Neural cell (in vitro differentiated cells): ENCODE results near the gene UBXN1. TPM values are rescaled to one million over a fixed set of nuclear protein-coding genes. Genes with fewer than 3 reads are reported as not detected.

Experiments
- H2AFZ ChIP-seq: fragments of 200-600, 300-800 bp; sonication (generic), shearing (Covaris generic); 2 replicates; pipeline ENCODE4 v1.6.0; 2014; ENCODE audit warnings: low read depth, mild to moderate bottlenecking, antibody characterized with exemption, low read length, moderate library complexity
- H3F3A ChIP-seq: fragments of 200-600 bp; shearing (Covaris generic); 2 replicates; pipeline ENCODE4 v1.6.1; 2016; ENCODE audit warnings: mild to moderate bottlenecking, moderate library complexity, mixed read lengths, antibody characterized with exemption, low read length; ENCODE audit not compliant: insufficient read depth, poor library complexity, severe bottlenecking
- H3K27ac ChIP-seq: fragments of 200-600, 300-800 bp; sonication (generic), shearing (Covaris generic); 2 replicates; pipeline ENCODE4 v1.5.1; 2014; ENCODE audit warnings: mild to moderate bottlenecking, low read length, moderate library complexity
- H3K27me3 ChIP-seq: fragments of 300-800, 200-600 bp; sonication (generic), shearing (Covaris generic); 2 replicates; pipeline ENCODE4 v1.6.0; 2014; ENCODE audit warnings: mild to moderate bottlenecking, low read depth, low read length, moderate library complexity; ENCODE audit not compliant: insufficient read depth
- H3K36me3 ChIP-seq: fragments of 300-800, 200-600 bp; sonication (generic), shearing (Covaris generic); 2 replicates; pipeline ENCODE4 v1.5.1; 2014; ENCODE audit warnings: mild to moderate bottlenecking, antibody characterized with exemption, low read length, moderate library complexity; ENCODE audit not compliant: insufficient read depth
- H3K4me2 ChIP-seq: fragments of 300-800, 200-600 bp; sonication (generic), shearing (Covaris generic); 2 replicates; pipeline ENCODE4 v1.6.0; 2014; ENCODE audit warnings: mild to moderate bottlenecking, low read length
- H3K4me3 ChIP-seq: fragments of 300-800, 200-600 bp; sonication (generic), shearing (Covaris generic); 2 replicates; pipeline ENCODE4 v1.5.1; 2014; ENCODE audit warnings: mild to moderate bottlenecking, low read length, moderate library complexity
- H3K79me2 ChIP-seq: fragments of 200-600 bp; shearing (Covaris generic); replicated peaks from 2 replicates; pipeline ENCODE4 v1.6.0; 2014; ENCODE audit warnings: mild to moderate bottlenecking, low read length, moderate library complexity; ENCODE audit not compliant: insufficient read depth
- H3K9ac ChIP-seq: fragments of 300-800, 200-600 bp; sonication (generic), shearing (Covaris generic); 2 replicates; pipeline ENCODE4 v1.6.1; 2016; ENCODE audit warnings: mild to moderate bottlenecking, low read length, mixed read lengths
- H3K9me2 ChIP-seq: fragments of 200-600 bp; shearing (Covaris generic); 2 replicates; pipeline ENCODE4 v1.6.1; 2016; ENCODE audit warnings: mild to moderate bottlenecking, low read length, mixed read lengths; ENCODE audit not compliant: insufficient read depth
- H3K9me3 ChIP-seq: fragments of 200-600, 300-800 bp; sonication (generic), shearing (Covaris generic); 2 replicates; pipeline ENCODE4 v1.6.1; 2016; ENCODE audit warnings: mild to moderate bottlenecking, mixed run types, low read length, moderate library complexity, mixed read lengths
- H4K20me1 ChIP-seq: fragments of 200-600 bp; shearing (Covaris generic); 2 replicates; pipeline ENCODE4 v1.6.1; 2016; ENCODE audit warnings: mild to moderate bottlenecking, mixed run types; ENCODE audit not compliant: insufficient read depth
- EP300 ChIP-seq: fragments of 450-650 bp; conservative IDR thresholded peaks from 2 replicates; pipeline ENCODE4 v1.6.1; 2014; ENCODE audit warnings: antibody characterized with exemption, mild to moderate bottlenecking, moderate library complexity; ENCODE audit not compliant: poor library complexity, severe bottlenecking
- EZH2 ChIP-seq: fragments of 200-600, 300-800 bp; shearing (Covaris generic), sonication (generic); IDR thresholded peaks from 2 replicates; pipeline ENCODE4 v1.6.1; 2014; ENCODE audit warnings: antibody characterized with exemption, low read length, borderline replicate concordance, mild to moderate bottlenecking; ENCODE audit not compliant: insufficient read depth, poor library complexity, severe bottlenecking
- MXI1 ChIP-seq: fragments of 450-650 bp; conservative IDR thresholded peaks from 2 replicates; pipeline ENCODE4 v1.6.1; 2014; ENCODE audit warnings: antibody characterized with exemption, mild to moderate bottlenecking; ENCODE audit not compliant: poor library complexity, severe bottlenecking
- POLR2AphosphoS5 ChIP-seq: IDR thresholded peaks from 2 replicates; pipeline ENCODE4 v1.6.1; 2012
- RAD21 ChIP-seq: fragments of 450-650 bp; conservative IDR thresholded peaks from 2 replicates; pipeline ENCODE4 v1.6.1; 2014; ENCODE audit warnings: antibody characterized with exemption, mild to moderate bottlenecking, moderate library complexity
- SMC3 ChIP-seq: fragments of 450-650 bp; conservative IDR thresholded peaks from 2 replicates; pipeline ENCODE4 v1.6.1; 2014; ENCODE audit warnings: antibody characterized with exemption, mild to moderate bottlenecking, moderate library complexity; ENCODE audit not compliant: poor library complexity
- TAF1 ChIP-seq: IDR thresholded peaks from 2 replicates; pipeline ENCODE4 v1.6.1; 2012; ENCODE audit warnings: low read depth
- polyA plus RNA-seq: library from polyadenylated mRNA; depleted of rRNA; stranded (reverse); fragments of >200 nt; gene quantifications from 2 replicates; pipeline ENCODE4 v1.2.3, GENCODE V29; 2014
- TF ChIP-seq, protein P1 (sequence below): fragments of 450-650 bp; IDR thresholded peaks from 2 replicates; pipeline ENCODE4 v1.5.1; 2014; ENCODE audit warnings: antibody characterized with exemption, mild to moderate bottlenecking, moderate library complexity; ENCODE audit not compliant: poor library complexity, severe bottlenecking
- TF ChIP-seq, protein P2 (sequence below): IDR thresholded peaks from 2 replicates; pipeline ENCODE4 v1.6.1; 2012; ENCODE audit warnings: borderline replicate concordance

Gene UBXN1
- polyA plus RNA-seq, 1 donor from 2014 or later = 209 TPM

DNA sequence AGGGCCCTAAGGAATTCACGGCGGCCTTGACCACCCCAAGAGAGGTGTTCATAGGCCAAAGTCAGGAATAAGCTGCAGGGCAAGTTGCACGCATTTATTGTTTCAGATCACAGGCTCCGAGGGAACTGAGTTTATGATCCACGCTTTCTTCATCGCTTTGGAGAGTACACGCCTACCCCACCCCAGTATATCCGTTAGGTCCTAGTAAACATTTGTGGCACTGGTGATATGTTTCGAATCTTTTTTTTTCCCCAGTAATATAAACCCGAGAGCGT, 33.3 kb downstream of the UBXN1 start:
- H3K9me3 ChIP-seq = no peaks in the 10 kb centered on the region
- peak overlapping the region; percentile 99 for H3K4me3 ChIP-seq
- H3K4me2 ChIP-seq = peak overlapping the region; percentile 92
- H3K9ac ChIP-seq = peak overlapping the region; percentile 90
- peaks cover 21% of the 10 kb centered on the region for H3K79me2 ChIP-seq
- no peaks in the 10 kb centered on the region for H3K36me3 ChIP-seq
- H3K9me2 ChIP-seq = no peaks in the 10 kb centered on the region
- TF ChIP-seq POLR2AphosphoS5 (no peak), SMC3 (no peak), MXI1 (no peak), EP300 (no peak), EZH2 (no peak), RAD21 (no peak), TAF1 (no peak)
- TF ChIP-seq, protein P1, sequence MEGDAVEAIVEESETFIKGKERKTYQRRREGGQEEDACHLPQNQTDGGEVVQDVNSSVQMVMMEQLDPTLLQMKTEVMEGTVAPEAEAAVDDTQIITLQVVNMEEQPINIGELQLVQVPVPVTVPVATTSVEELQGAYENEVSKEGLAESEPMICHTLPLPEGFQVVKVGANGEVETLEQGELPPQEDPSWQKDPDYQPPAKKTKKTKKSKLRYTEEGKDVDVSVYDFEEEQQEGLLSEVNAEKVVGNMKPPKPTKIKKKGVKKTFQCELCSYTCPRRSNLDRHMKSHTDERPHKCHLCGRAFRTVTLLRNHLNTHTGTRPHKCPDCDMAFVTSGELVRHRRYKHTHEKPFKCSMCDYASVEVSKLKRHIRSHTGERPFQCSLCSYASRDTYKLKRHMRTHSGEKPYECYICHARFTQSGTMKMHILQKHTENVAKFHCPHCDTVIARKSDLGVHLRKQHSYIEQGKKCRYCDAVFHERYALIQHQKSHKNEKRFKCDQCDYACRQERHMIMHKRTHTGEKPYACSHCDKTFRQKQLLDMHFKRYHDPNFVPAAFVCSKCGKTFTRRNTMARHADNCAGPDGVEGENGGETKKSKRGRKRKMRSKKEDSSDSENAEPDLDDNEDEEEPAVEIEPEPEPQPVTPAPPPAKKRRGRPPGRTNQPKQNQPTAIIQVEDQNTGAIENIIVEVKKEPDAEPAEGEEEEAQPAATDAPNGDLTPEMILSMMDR = no peak
- TF ChIP-seq, protein P2, sequence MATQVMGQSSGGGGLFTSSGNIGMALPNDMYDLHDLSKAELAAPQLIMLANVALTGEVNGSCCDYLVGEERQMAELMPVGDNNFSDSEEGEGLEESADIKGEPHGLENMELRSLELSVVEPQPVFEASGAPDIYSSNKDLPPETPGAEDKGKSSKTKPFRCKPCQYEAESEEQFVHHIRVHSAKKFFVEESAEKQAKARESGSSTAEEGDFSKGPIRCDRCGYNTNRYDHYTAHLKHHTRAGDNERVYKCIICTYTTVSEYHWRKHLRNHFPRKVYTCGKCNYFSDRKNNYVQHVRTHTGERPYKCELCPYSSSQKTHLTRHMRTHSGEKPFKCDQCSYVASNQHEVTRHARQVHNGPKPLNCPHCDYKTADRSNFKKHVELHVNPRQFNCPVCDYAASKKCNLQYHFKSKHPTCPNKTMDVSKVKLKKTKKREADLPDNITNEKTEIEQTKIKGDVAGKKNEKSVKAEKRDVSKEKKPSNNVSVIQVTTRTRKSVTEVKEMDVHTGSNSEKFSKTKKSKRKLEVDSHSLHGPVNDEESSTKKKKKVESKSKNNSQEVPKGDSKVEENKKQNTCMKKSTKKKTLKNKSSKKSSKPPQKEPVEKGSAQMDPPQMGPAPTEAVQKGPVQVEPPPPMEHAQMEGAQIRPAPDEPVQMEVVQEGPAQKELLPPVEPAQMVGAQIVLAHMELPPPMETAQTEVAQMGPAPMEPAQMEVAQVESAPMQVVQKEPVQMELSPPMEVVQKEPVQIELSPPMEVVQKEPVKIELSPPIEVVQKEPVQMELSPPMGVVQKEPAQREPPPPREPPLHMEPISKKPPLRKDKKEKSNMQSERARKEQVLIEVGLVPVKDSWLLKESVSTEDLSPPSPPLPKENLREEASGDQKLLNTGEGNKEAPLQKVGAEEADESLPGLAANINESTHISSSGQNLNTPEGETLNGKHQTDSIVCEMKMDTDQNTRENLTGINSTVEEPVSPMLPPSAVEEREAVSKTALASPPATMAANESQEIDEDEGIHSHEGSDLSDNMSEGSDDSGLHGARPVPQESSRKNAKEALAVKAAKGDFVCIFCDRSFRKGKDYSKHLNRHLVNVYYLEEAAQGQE = no peak
- H3K27me3 ChIP-seq = no peaks in the 10 kb centered on the region
- H3K27ac ChIP-seq = peak overlapping the region; percentile 81
- no peaks in the 10 kb centered on the region for H4K20me1 ChIP-seq
- no peaks in the 10 kb centered on the region for H3F3A ChIP-seq
- peak overlapping the region; percentile 33 for H2AFZ ChIP-seq

DNA sequence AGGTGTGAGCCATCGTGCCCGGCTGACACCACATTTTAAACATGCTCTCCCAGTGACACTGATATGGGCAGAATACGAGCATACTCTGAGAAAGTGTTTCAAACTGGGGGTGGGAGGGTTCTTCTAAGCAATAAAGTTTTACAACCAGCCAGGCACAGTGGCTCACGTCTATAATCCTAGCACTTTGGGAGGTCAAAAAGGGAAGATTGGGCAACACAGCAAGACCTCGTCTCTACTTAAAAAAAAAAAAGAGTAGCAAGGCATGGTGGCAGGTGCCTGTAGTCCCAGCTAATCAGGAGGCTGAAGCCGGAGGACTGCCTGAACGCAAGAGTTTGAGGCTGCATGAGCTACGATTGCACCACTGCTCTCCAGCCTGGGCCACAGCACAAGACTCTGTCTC, 34.7 kb downstream of the UBXN1 start:
- TF ChIP-seq MXI1 = no peak
- TF ChIP-seq EZH2 = no peak
- TF ChIP-seq, protein P2 = no peak
- no peak for TF ChIP-seq EP300
- TF ChIP-seq SMC3 = no peak
- TF ChIP-seq POLR2AphosphoS5 = no peak
- TF ChIP-seq TAF1 = no peak
- TF ChIP-seq, protein P1 = no peak
- TF ChIP-seq RAD21 = no peak
- H3K9me3 ChIP-seq = no peaks in the 10 kb centered on the region
- H3K36me3 ChIP-seq = no peaks in the 10 kb centered on the region
- no peaks in the 10 kb centered on the region for H3K27me3 ChIP-seq
- no peak overlapping the region for H2AFZ ChIP-seq
- peaks cover 26% of the 10 kb centered on the region for H3K79me2 ChIP-seq
- H3F3A ChIP-seq = no peaks in the 10 kb centered on the region
- no peak overlapping the region for H3K9ac ChIP-seq
- H3K4me3 ChIP-seq = no peak overlapping the region
- no peak overlapping the region for H3K27ac ChIP-seq
- H3K9me2 ChIP-seq = no peaks in the 10 kb centered on the region
- no peak overlapping the region for H3K4me2 ChIP-seq
- no peaks in the 10 kb centered on the region for H4K20me1 ChIP-seq
